NT2/D1 (cell line): ENCODE results near the gene CHD5.

Experiments
- DNase-seq: peaks from one replicate; pipeline ENCODE4 v3.0.0-alpha.2; 2011; ENCODE audit warnings: low read depth, low spot score
- H3K27me3 ChIP-seq: 2 replicates; pipeline ENCODE4 v1.6.0; 2011; ENCODE audit warnings: mild to moderate bottlenecking; ENCODE audit not compliant: insufficient read length, insufficient read depth
- H3K36me3 ChIP-seq: 2 replicates; pipeline ENCODE4 v1.6.1; 2011; ENCODE audit warnings: mild to moderate bottlenecking, low read length, mixed read lengths; ENCODE audit not compliant: insufficient read depth, insufficient read length
- H3K4me1 ChIP-seq: 2 replicates; pipeline ENCODE4 v1.5.1; 2011; ENCODE audit not compliant: insufficient read depth, insufficient read length
- H3K4me3 ChIP-seq: 2 replicates; pipeline ENCODE4 v1.5.1; 2011; ENCODE audit warnings: low read depth; ENCODE audit not compliant: insufficient read length
- H3K9ac ChIP-seq: 2 replicates; pipeline ENCODE4 v1.6.0; 2011; ENCODE audit warnings: low read depth; ENCODE audit not compliant: insufficient read length
- H3K9me3 ChIP-seq: 2 replicates; pipeline ENCODE4 v1.5.1; 2011; ENCODE audit warnings: mild to moderate bottlenecking, low read length; ENCODE audit not compliant: insufficient read depth
- SUZ12 ChIP-seq: IDR thresholded peaks from 2 replicates; pipeline ENCODE4 v1.6.1; 2011; ENCODE audit not compliant: insufficient read length, insufficient read depth; ENCODE audit errors: extremely low read depth
- YY1 ChIP-seq: IDR thresholded peaks from 2 replicates; pipeline ENCODE4 v1.6.1; 2011; ENCODE audit not compliant: insufficient read length, insufficient read depth
- ZNF274 ChIP-seq: IDR thresholded peaks from 2 replicates; pipeline ENCODE4 v1.6.1; 2011; ENCODE audit warnings: mild to moderate bottlenecking, low read depth, low read length

Gene CHD5

GRCh38 chr1:6136516-6137220 is 43.5 kb downstream of the CHD5 start:
- Histone ChIP-seq H3K9me3 (no peaks in the 10 kb centered on the region), H3K36me3 (no peaks in the 10 kb centered on the region), H3K9ac (no peak overlapping the region), H3K4me1 (no peaks in the 10 kb centered on the region), H3K4me3 (no peak overlapping the region), H3K27me3 (no peaks in the 10 kb centered on the region)
- TF ChIP-seq YY1 (no peak), SUZ12 (no peak), ZNF274 (no peak)
- no peak for DNase-seq

GRCh38 chr1:6134741-6135510 is 45.2 kb downstream of the CHD5 start:
- no peak for DNase-seq
- TF ChIP-seq YY1 (no peak), SUZ12 (no peak), ZNF274 (no peak)
- H3K27me3 ChIP-seq = no peaks in the 10 kb centered on the region
- no peaks in the 10 kb centered on the region for H3K4me1 ChIP-seq
- H3K9me3 ChIP-seq = no peaks in the 10 kb centered on the region
- H3K9ac ChIP-seq = no peak overlapping the region
- H3K4me3 ChIP-seq = no peak overlapping the region
- no peaks in the 10 kb centered on the region for H3K36me3 ChIP-seq

GRCh38 chr1:6134206-6134605 is 45.9 kb downstream of the CHD5 start:
- Histone ChIP-seq H3K36me3 (no peaks in the 10 kb centered on the region), H3K9me3 (no peaks in the 10 kb centered on the region), H3K9ac (no peak overlapping the region), H3K4me1 (no peaks in the 10 kb centered on the region), H3K27me3 (no peaks in the 10 kb centered on the region), H3K4me3 (no peak overlapping the region)
- TF ChIP-seq YY1 (no peak), ZNF274 (no peak)
- DNase-seq = no peak

GRCh38 chr1:6133146-6133895 is 46.8 kb downstream of the CHD5 start:
- H3K9ac ChIP-seq = no peak overlapping the region

GRCh38 chr1:6131561-6131960 is 48.6 kb downstream of the CHD5 start:
- Histone ChIP-seq H3K9me3 (no peaks in the 10 kb centered on the region), H3K9ac (no peak overlapping the region), H3K36me3 (no peaks in the 10 kb centered on the region), H3K4me3 (no peak overlapping the region), H3K27me3 (no peaks in the 10 kb centered on the region), H3K4me1 (no peaks in the 10 kb centered on the region)
- TF ChIP-seq YY1 (no peak), SUZ12 (no peak), ZNF274 (no peak)
- no peak for DNase-seq

More at GRCh38 chr1:6133146-6133895, 46.8 kb downstream of the CHD5 start:
- no peaks in the 10 kb centered on the region for H3K4me1 ChIP-seq
- no peak overlapping the region for H3K4me3 ChIP-seq
- no peaks in the 10 kb centered on the region for H3K9me3 ChIP-seq
- H3K27me3 ChIP-seq = no peaks in the 10 kb centered on the region
- TF ChIP-seq ZNF274 (no peak), SUZ12 (no peak), YY1 (no peak)
- no peak for DNase-seq
- H3K36me3 ChIP-seq = no peaks in the 10 kb centered on the region

GRCh38 chr1:6130596-6130995 is 49.5 kb downstream of the CHD5 start:
- H3K9me3 ChIP-seq = no peaks in the 10 kb centered on the region
- no peaks in the 10 kb centered on the region for H3K4me1 ChIP-seq
- H3K27me3 ChIP-seq = no peaks in the 10 kb centered on the region
- no peak for DNase-seq
- no peak overlapping the region for H3K4me3 ChIP-seq
- TF ChIP-seq YY1 = no peak
- no peak for TF ChIP-seq ZNF274
- TF ChIP-seq SUZ12 = no peak
- H3K9ac ChIP-seq = no peak overlapping the region
- no peaks in the 10 kb centered on the region for H3K36me3 ChIP-seq

- Histone ChIP-seq H3K9ac (no peak overlapping the region), H3K27me3 (no peaks in the 10 kb centered on the region), H3K4me3 (no peak overlapping the region), H3K4me1 (no peaks in the 10 kb centered on the region), H3K36me3 (no peaks in the 10 kb centered on the region), H3K9me3 (no peaks in the 10 kb centered on the region)
- no peak for TF ChIP-seq YY1
- DNase-seq = no peak
Observed at GRCh38 chr1:6130036-6130435, 50.1 kb downstream of the CHD5 start.
